Coronary artery (tissue), 2 donors: Measurements from ENCODE around the gene MGMT.

ENCODE experiments used
- DNase-seq: peaks from one replicate; pipeline ENCODE4 v3.0.0-alpha.2; 2017; ENCODE audit warnings: low spot score
- H3K27ac ChIP-seq, 2 donors: fragments of 200-600 bp; sonication (generic); one replicate each; pipeline ENCODE4 v1.5.1; 2016 to 2019
- H3K4me3 ChIP-seq: fragments of 200-600 bp; sonication (generic); 2 replicates; pipeline ENCODE4 v1.5.1; 2016; ENCODE audit warnings: mild to moderate bottlenecking, moderate library complexity
- TF ChIP-seq, protein P1 (sequence below): fragments of 200-600 bp; sonication (generic); IDR thresholded peaks from one replicate; pipeline ENCODE4 v1.5.1; 2019; ENCODE audit warnings: antibody characterized with exemption

MGMT gene

DNA sequence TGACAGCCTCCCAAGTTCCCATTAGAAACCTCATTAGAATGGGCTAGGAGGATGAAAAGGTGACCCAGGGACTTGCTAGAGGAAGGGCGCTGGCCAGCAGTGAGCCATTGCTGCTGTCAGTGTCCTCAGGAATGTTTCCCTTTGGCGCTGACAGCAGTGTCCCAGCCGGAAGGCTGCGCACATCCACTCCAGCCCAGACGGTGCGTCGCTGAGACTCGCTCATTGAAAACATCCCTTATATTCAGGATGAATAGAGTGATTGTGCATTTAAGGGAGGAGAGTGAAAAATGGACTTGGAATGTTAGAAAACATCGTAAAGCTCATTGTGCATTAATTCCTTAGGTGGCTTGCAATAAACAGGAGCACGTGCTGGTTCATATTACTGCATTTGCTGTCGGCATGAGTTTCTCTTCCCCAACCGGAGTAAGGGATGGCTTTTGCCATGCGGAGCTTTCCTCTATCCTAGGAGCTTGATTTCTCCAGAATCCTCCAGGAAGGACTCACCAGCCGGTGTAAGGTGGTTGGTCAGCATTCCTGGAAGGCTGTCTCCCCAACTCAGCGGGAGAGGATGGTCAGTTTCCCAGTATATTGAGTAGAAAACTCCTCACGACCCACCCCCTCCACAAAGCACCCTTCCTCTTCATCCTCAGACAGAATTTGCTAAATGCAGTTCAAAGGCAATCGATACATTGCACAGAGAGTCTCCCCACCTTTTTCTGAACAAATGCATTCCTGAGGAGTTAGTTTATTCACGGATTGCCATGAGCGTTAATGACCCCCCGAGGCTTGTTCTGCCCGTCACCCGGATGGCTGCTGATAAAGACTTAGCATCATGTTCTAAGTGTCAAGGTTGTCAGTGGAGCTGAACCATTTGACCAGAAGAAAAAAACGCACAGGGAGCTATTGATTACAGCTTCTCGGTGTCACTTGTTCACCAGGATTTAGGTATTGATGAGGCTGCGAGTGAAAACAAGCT, 295.2 kb downstream of the MGMT start:
- TF ChIP-seq, protein P1, sequence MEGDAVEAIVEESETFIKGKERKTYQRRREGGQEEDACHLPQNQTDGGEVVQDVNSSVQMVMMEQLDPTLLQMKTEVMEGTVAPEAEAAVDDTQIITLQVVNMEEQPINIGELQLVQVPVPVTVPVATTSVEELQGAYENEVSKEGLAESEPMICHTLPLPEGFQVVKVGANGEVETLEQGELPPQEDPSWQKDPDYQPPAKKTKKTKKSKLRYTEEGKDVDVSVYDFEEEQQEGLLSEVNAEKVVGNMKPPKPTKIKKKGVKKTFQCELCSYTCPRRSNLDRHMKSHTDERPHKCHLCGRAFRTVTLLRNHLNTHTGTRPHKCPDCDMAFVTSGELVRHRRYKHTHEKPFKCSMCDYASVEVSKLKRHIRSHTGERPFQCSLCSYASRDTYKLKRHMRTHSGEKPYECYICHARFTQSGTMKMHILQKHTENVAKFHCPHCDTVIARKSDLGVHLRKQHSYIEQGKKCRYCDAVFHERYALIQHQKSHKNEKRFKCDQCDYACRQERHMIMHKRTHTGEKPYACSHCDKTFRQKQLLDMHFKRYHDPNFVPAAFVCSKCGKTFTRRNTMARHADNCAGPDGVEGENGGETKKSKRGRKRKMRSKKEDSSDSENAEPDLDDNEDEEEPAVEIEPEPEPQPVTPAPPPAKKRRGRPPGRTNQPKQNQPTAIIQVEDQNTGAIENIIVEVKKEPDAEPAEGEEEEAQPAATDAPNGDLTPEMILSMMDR = no peak
- Histone ChIP-seq H3K4me3 (no peak overlapping the region), H3K27ac (no peak overlapping the region)
- DNase-seq = peak; percentile 38

- TF ChIP-seq, protein P1 = no peak
- no peak overlapping the region for H3K27ac ChIP-seq
- peak; percentile 55 for DNase-seq
- no peak overlapping the region for H3K4me3 ChIP-seq
Measured at GRCh38 chr10:129764011-129764900, 297.2 kb downstream of the MGMT start.

GRCh38 chr10:129764901-129765663, 298.0 kb downstream of the MGMT start:
- TF ChIP-seq, protein P1 = no peak
- DNase-seq = peak; percentile 45

DNA sequence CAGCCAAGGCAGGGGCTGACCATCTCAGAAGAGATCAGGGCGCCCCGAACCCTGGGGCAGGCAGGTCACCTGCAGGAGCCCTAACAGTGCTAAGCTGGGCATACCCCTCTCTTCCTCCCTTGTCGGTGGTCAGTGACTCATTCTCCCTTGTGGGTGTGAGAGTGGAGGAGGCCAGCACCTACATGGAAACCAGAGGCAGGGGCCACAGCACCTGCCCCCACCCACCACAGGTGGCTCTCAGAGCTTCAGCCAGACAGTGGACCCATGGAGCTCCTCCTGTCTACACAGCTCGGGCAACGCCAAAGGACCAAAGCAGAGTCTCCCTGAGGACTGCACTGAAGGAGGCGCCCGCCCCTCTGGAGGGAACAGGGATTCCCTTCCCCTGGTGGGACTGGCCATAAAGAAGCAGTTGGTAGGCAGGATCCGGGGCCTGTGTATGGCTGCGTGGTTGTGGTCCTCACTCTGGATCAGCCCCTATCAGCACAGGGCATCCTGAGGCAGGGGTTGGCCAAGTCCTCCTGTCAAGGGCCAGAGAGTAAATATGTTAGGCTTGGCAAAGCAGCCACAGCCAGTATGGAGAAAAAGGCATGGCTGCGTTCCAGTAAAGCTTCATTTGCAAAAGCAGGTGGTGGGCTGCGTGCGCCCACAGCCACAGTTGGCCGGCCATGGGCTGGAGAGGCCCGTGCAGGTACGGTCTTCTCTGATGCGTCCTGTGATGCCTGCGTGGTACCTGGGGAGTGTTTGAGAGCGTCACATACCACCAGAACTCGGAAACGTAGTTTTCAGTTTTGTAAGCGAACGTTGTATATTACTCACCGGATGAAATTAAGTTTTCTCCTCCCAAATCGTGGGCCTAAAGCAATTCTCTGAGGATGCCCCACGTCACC, 298.9 kb downstream of the MGMT start:
- peak; percentile 65 for DNase-seq
- TF ChIP-seq, protein P1 = no peak
- Histone ChIP-seq H3K27ac (no peak overlapping the region), H3K4me3 (no peak overlapping the region)

More at GRCh38 chr10:129764901-129765663, 298.0 kb downstream of the MGMT start:
- H3K27ac ChIP-seq = no peak overlapping the region
- no peak overlapping the region for H3K4me3 ChIP-seq

GRCh38 chr10:129766611-129767550, 299.8 kb downstream of the MGMT start:
- TF ChIP-seq, protein P1 = no peak
- DNase-seq = peak; percentile 69

More at GRCh38 chr10:129766611-129767550, 299.8 kb downstream of the MGMT start:
- Histone ChIP-seq H3K27ac (no peak overlapping the region), H3K4me3 (no peak overlapping the region)
